Left renal pelvis (tissue), 4 donors: ENCODE measurements around the gene KDM5C. TPM values are rescaled to one million over a fixed set of nuclear protein-coding genes. Genes with fewer than 3 reads are reported as not detected.

Source experiments
- DNase-seq, 4 donors: peaks; one replicate each; pipeline ENCODE4 v3.0.0-alpha.2; 2013; ENCODE audit warnings: low read depth in 4 of 4, low spot score in 3 of 4
- polyA plus RNA-seq, 4 donors: library from polyadenylated mRNA; unstranded; fragments of 120-200 nt; gene quantifications; one replicate each; pipeline ENCODE4 v1.2.1, GENCODE V29; 2013; ENCODE audit not compliant: insufficient read length in 4 of 4

The KDM5C gene
- polyA plus RNA-seq, 4 donors = 61.3 to 76.7 (median 70.7) TPM

GRCh38 chrX:53253293-53254020, 28.4 kb upstream of the KDM5C start:
- no peak for DNase-seq

GRCh38 chrX:53251307-53251706, 26.3 kb upstream of the KDM5C start:
- DNase-seq = no peak

GRCh38 chrX:53250556-53250955, 25.5 kb upstream of the KDM5C start:
- DNase-seq = no peak

GRCh38 chrX:53249408-53250042, 24.5 kb upstream of the KDM5C start:
- DNase-seq = no peak

GRCh38 chrX:53247928-53248327, 22.9 kb upstream of the KDM5C start:
- DNase-seq = no peak

- no peak for DNase-seq
Measured at GRCh38 chrX:53246231-53246630, 21.2 kb upstream of the KDM5C start.

- DNase-seq = no peak
Measured at GRCh38 chrX:53244610-53245009, 19.6 kb upstream of the KDM5C start.

GRCh38 chrX:53242310-53242709, 17.3 kb upstream of the KDM5C start:
- DNase-seq = no peak

- DNase-seq = no peak
Measured at GRCh38 chrX:53241558-53241957, 16.6 kb upstream of the KDM5C start.

- DNase-seq = no peak
Measured at GRCh38 chrX:53239474-53239873, 14.5 kb upstream of the KDM5C start.

- no peak for DNase-seq
Measured at GRCh38 chrX:53237056-53237455, 12.0 kb upstream of the KDM5C start.

- DNase-seq = no peak
Measured at GRCh38 chrX:53236025-53236679, 11.1 kb upstream of the KDM5C start.

- DNase-seq = no peak
Measured at GRCh38 chrX:53235566-53235965, 10.6 kb upstream of the KDM5C start.

GRCh38 chrX:53234484-53234883, 9.5 kb upstream of the KDM5C start:
- DNase-seq = no peak

GRCh38 chrX:53233536-53233935, 8.5 kb upstream of the KDM5C start:
- DNase-seq = no peak

GRCh38 chrX:53230116-53230515, 5.1 kb upstream of the KDM5C start:
- no peak for DNase-seq

GRCh38 chrX:53227224-53227765, 2.3 kb upstream of the KDM5C start:
- no peak for DNase-seq

GRCh38 chrX:53223955-53224859, 800 bp downstream of the KDM5C start:
- DNase-seq = no peak

- DNase-seq = no peak
Measured at GRCh38 chrX:53223068-53223693, 1.8 kb downstream of the KDM5C start.

GRCh38 chrX:53211391-53211978, 13.5 kb downstream of the KDM5C start:
- no peak for DNase-seq
